Central memory CD8-positive, alpha-beta T cell (primary cell): ENCODE data around the gene TACR2.

Experiments used
- ATAC-seq: fragments of 150-1000 bp; cut with Tn5 transposase; replicated peaks from 2 replicates; pipeline ENCODE4 v1.10.0; 2022; ENCODE audit warnings: mild to moderate bottlenecking, moderate FRiP score, moderate number of reproducible peaks; ENCODE audit not compliant: poor library complexity, severe bottlenecking; ENCODE audit errors: extremely low read depth
- DNase-seq, 2 donors: peaks; one replicate each; pipeline ENCODE4 v3.0.0; 2021; ENCODE audit warnings: low spot score in 2 of 2
- H3K27ac Mint-ChIP-seq: one replicate; pipeline ENCODE4 v1.8.0; 2022; ENCODE audit warnings: low read depth, mild to moderate bottlenecking, moderate library complexity, mixed read lengths
- H3K27me3 Mint-ChIP-seq: one replicate; pipeline ENCODE4 v1.8.0; 2022; ENCODE audit warnings: mixed read lengths
- H3K36me3 Mint-ChIP-seq: one replicate; pipeline ENCODE4 v1.8.0; 2022; ENCODE audit warnings: mild to moderate bottlenecking, moderate library complexity, mixed read lengths; ENCODE audit not compliant: insufficient read depth
- H3K4me1 Mint-ChIP-seq: one replicate; pipeline ENCODE4 v1.8.0; 2022; ENCODE audit warnings: mixed read lengths
- H3K4me3 Mint-ChIP-seq: one replicate; pipeline ENCODE4 v1.8.0; 2022; ENCODE audit warnings: mild to moderate bottlenecking, moderate library complexity, mixed read lengths
- H3K9me3 Mint-ChIP-seq: one replicate; pipeline ENCODE4 v1.8.0; 2022; ENCODE audit warnings: mixed read lengths

Gene TACR2

DNA sequence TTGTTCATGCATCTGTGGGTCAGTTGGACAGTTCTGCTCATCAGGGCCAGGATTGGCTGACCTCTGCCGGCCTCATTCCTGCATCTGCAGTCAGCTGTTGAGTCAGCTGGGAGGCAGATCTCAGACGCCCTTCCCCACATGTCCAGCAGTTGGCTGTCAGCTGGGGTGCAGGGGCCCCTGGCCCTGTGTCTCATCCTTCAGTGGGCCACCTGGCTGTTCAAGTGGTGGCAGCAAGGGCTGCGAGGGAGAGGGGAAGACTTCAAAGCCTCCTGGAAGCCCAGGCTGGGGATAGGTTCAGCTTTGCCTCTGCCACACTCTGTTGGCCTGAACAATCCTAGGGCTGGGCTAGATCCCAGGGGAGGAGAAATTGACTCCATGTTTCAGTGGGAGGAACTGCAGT lies 33.2 kb downstream of the TACR2 start:
- peaks cover 50% of the 10 kb centered on the region for H3K36me3 Mint-ChIP-seq
- no peaks in the 10 kb centered on the region for H3K27me3 Mint-ChIP-seq
- DNase-seq (no peak), ATAC-seq (no peak)
- H3K27ac Mint-ChIP-seq, result no peak overlapping the region
- H3K9me3 Mint-ChIP-seq, result no peaks in the 10 kb centered on the region
- no peak overlapping the region for H3K4me3 Mint-ChIP-seq
- H3K4me1 Mint-ChIP-seq, result no peaks in the 10 kb centered on the region

DNA sequence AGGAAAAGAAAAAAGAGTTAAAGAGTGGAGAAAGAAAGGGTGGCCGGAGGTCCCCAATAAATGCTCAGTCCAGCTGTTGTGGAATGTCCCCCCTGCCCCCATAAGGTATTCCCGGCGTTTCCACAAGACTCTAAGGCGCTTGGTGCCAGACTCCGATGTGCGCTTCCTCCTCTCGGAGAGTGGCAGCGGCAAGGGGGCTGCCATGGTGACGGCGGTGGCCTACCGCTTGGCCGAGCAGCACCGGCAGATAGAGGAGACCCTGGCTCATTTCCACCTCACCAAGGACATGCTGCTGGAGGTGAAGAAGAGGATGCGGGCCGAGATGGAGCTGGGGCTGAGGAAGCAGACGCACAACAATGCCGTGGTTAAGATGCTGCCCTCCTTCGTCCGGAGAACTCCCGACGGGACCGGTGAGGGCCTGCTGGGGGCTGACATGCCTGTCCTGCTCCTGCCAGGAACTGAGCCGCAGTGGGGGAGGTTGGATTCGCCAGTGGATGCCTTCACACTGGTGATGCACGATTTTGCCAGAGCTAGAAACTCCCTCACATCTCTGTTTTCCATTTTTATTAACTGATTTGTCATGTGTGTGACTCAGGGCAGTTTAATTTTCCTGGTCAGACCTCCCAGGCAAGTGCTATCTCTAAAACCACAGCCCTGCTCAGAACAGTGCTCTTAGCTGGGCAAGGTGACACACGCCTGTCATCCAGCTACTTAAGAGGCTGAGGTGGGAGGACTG lies 34.2 kb downstream of the TACR2 start:
- ATAC-seq (no peak), DNase-seq (no peak)
- H3K36me3 Mint-ChIP-seq, result peaks cover 52% of the 10 kb centered on the region
- H3K27ac Mint-ChIP-seq, result no peak overlapping the region
- H3K4me3 Mint-ChIP-seq, result no peak overlapping the region
- no peaks in the 10 kb centered on the region for H3K27me3 Mint-ChIP-seq
- H3K9me3 Mint-ChIP-seq, result no peaks in the 10 kb centered on the region
- H3K4me1 Mint-ChIP-seq, result no peaks in the 10 kb centered on the region

DNA sequence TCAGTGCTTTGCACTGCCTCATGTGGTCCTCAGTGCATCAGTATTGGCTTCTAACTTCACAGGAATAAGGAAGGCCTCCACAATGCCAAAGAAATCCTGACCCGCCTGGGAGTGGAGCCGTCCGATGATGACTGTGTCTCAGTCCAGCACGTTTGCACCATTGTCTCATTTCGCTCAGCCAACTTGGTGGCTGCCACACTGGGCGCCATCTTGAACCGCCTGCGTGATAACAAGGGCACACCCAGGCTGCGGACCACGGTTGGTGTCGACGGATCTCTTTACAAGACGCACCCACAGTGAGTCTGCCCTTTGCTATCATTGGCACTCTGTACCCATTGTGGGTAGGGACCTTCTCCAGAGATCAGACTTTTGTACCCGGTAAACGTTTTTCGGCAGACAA lies 36.9 kb downstream of the TACR2 start:
- Mint-ChIP-seq H3K4me1 (no peaks in the 10 kb centered on the region), H3K27me3 (no peaks in the 10 kb centered on the region), H3K36me3 (peaks cover 42% of the 10 kb centered on the region), H3K9me3 (no peaks in the 10 kb centered on the region), H3K27ac (no peak overlapping the region), H3K4me3 (no peak overlapping the region)
- no peak for ATAC-seq
- no peak for DNase-seq

DNA sequence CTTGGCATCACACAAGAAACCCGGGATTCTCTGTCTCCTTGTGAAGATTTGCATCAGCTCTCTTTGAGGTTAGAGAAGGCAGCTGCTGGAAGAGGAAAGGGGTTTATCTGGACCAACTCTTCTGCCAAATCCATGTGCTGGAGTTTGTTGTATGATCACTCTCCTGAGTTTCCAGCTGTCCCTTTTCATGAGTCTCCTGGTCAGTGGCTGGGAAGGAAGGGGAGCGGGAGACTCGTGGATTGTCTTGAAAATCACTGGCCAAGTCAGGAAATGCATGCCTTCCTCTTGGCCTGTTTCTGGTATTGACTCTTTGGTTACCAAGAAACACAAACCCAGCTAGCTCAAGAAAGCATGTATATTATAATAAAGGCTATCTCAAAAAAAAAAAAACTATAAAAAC lies 38.8 kb downstream of the TACR2 start:
- Mint-ChIP-seq H3K36me3 (peaks cover 34% of the 10 kb centered on the region), H3K27ac (no peak overlapping the region), H3K4me3 (no peak overlapping the region), H3K27me3 (no peaks in the 10 kb centered on the region), H3K9me3 (no peaks in the 10 kb centered on the region), H3K4me1 (peaks cover 6% of the 10 kb centered on the region)
- no peak for ATAC-seq
- DNase-seq, result no peak

DNA sequence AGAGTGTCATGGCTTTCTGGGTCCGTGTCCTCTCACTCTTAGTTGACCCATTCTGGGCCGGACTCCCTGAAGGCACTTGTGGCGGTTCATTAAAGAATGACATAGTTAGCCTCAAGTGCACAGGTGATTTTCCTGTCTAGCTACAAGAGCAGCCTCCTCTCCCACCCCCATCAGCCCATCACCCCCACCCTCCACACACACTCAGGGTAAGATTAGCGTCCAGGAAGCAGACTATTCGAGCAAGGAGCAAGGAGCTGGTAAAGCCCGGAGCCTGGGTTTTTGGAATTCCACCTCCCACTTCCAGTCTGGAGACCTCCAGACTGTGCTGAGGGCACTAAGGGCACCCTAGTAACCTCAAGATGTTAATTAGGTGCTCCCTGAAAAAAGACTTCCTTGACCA lies 39.5 kb downstream of the TACR2 start:
- no peak overlapping the region for H3K27ac Mint-ChIP-seq
- no peaks in the 10 kb centered on the region for H3K9me3 Mint-ChIP-seq
- DNase-seq, result no peak
- no peak for ATAC-seq
- H3K27me3 Mint-ChIP-seq, result no peaks in the 10 kb centered on the region
- peaks cover 6% of the 10 kb centered on the region for H3K4me1 Mint-ChIP-seq
- peaks cover 35% of the 10 kb centered on the region for H3K36me3 Mint-ChIP-seq
- H3K4me3 Mint-ChIP-seq, result no peak overlapping the region

DNA sequence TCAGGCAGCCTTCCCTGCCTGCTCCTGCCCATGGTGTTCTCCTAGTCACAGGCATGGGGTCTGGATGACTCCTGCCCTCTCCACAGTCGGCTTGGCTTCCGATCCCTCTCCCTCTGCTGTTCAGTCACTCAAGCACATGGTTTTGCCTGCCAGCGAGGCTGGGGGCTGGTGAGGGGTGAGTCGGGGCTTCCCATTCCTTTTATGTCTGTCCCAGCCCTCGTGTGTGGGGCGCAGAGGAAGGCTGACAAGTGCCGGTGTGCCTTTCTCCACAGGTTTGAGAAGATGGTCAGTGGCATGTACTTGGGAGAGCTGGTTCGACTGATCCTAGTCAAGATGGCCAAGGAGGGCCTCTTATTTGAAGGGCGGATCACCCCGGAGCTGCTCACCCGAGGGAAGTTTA lies 40.1 kb downstream of the TACR2 start:
- Mint-ChIP-seq H3K4me3 (no peak overlapping the region), H3K36me3 (peaks cover 38% of the 10 kb centered on the region), H3K27ac (no peak overlapping the region), H3K9me3 (no peaks in the 10 kb centered on the region), H3K4me1 (peaks cover 6% of the 10 kb centered on the region), H3K27me3 (no peaks in the 10 kb centered on the region)
- DNase-seq, result no peak
- ATAC-seq, result no peak

DNA sequence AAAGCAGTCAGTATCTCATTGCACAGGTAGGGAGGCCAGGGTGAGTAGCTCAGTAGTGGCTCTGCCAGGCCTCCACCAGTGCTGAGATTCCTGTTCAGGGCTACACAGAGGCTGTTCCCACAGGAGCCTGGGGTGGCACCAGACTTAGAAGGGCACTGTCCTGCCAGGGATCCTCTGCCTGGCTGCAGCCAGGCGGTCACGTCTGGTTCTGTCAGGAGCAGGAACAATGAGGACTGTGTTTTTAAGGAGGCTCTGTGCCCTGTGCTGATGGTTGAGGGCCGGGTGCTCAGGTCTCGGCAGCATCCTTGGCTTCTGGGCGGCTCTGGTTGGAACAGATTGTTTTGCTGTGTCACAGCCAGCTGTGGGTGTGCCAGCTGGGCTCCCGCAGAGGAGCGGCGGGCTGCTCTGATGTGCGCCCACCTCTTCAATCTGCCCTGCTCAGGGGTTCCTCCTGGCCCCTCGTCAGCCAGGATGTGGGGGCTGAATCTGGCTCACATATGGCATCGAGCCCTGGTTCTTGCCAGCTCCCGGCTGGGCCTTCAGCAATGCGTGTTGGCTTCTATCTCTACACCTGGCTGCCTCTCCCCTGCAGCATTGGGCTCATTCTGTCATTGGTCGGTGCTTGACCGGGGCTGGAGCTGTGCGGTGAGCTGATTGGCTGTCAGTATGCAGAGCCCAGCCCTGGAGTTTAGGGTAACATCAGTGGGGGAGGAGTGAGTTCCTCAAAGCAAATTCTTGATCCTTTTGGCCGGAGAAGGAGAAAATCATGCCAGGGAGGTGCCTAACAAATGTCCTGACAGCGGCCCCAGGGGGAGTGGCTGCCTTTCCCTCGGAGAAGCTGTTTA lies 41.2 kb downstream of the TACR2 start:
- Mint-ChIP-seq H3K27me3 (no peaks in the 10 kb centered on the region), H3K36me3 (peaks cover 35% of the 10 kb centered on the region), H3K9me3 (no peaks in the 10 kb centered on the region), H3K4me1 (peaks cover 6% of the 10 kb centered on the region), H3K4me3 (no peak overlapping the region), H3K27ac (no peak overlapping the region)
- no peak for ATAC-seq
- no peak for DNase-seq

DNA sequence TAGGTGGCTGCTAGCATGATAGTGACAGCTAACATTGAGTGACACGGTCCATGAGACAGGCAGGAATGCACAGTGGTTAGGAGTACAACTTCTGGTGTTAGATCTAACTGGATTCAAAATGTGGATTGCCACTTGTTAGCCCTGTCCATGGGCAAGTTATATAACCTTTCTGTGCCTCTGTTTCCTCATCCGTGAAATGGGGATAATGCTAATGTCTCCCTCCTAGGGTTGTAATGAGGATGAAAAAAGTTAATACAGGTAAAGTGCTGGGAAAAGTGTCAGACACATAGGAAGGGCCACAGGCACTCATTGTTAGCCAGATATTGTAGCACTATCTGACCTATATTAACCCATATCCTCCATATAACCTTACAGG lies 41.8 kb downstream of the TACR2 start:
- no peaks in the 10 kb centered on the region for H3K27me3 Mint-ChIP-seq
- peak overlapping the region; percentile 90 for H3K27ac Mint-ChIP-seq
- no peak overlapping the region for H3K4me3 Mint-ChIP-seq

DNA sequence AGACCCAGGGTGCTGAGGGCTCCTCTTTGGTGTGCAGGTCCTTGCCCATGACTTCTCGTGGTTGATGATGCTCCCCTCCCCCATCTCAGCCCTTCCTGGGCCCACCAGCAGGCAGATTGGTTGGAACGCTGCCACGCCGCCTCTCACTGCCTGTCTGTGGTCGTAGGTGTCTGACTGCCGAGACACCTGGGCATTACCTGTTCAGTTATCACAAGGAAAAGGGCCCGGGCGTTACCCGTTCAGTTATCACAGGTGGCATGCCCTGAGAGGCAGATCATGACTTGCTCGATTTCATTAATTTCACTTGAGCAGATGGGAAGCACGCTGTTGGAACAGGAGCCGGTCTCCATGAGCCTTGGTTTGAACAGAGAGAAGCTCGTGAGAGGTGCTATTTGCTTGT lies 42.5 kb downstream of the TACR2 start:
- peaks cover 36% of the 10 kb centered on the region for H3K36me3 Mint-ChIP-seq
- H3K4me3 Mint-ChIP-seq, result no peak overlapping the region
- H3K9me3 Mint-ChIP-seq, result no peaks in the 10 kb centered on the region
- DNase-seq (no peak), ATAC-seq (no peak)
- H3K27ac Mint-ChIP-seq, result peak overlapping the region; percentile 90
- H3K4me1 Mint-ChIP-seq, result peaks cover 6% of the 10 kb centered on the region
- H3K27me3 Mint-ChIP-seq, result no peaks in the 10 kb centered on the region

More for the DNA sequence above, 41.8 kb downstream of the TACR2 start:
- peaks cover 36% of the 10 kb centered on the region for H3K36me3 Mint-ChIP-seq
- DNase-seq, result no peak
- no peaks in the 10 kb centered on the region for H3K9me3 Mint-ChIP-seq
- no peak for ATAC-seq
- peaks cover 6% of the 10 kb centered on the region for H3K4me1 Mint-ChIP-seq

DNA sequence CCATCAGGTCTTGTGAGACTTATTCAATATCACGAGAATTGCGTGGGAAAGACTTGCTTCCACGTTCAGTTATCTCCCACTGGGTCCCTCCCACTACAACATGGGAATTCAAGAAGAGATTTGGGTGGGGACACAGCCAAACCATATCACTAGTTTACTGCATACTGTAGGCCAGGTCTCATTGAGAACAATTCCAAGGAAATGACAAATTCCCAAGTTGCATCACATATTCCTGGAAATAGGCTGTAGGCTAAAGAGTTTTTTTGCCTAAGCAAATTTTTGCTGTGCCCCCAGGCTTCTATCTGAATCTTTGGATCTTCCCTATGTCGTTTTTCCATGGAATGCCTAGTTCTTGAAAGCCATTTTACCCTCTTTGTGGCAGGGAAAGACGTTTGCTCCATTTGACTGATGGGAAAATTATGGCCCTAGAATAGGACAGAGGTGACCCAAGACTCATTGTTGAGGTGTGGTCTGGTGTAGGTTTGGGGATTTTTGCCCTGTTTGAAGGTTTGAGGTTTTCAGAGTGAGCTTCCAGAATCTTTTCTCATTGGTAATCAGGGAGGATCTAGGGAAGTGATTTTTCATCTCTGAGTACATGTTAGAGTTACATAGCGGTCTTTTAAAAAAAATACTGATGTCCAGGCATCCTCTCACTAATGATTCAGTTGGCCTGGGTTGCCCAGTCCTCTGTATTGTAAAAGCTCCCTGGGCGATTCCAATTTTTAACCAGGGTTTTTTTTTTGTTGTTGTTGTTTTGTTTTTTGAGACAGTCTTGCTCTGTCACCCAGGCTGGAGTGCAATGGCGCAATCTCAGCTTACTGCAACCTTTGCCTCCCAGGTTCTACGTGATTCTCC lies 44.4 kb downstream of the TACR2 start:
- Mint-ChIP-seq H3K36me3 (peaks cover 34% of the 10 kb centered on the region), H3K27me3 (no peaks in the 10 kb centered on the region), H3K4me1 (peaks cover 6% of the 10 kb centered on the region), H3K4me3 (no peak overlapping the region), H3K27ac (no peak overlapping the region), H3K9me3 (no peaks in the 10 kb centered on the region)
- ATAC-seq (no peak), DNase-seq (no peak)

DNA sequence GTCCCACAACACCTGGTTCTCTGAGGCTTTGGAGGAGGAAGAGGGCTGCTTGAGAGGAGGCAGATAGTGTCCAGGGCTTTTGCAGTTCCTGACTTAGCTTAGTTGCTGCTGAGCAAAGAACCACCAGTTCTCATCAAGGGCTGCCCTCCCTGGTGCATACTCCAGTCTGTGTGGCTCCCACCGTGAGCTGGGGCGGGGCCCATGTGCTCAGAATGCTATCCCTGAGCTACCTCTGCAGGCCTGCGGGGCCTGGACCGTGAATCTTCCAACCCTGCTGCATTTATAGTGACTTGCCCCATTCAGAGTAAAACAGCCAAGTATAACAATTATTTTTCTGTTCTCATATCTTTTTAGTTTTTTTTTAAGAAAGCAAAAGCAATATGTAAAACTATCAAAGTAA lies 49.2 kb downstream of the TACR2 start:
- ATAC-seq (no peak), DNase-seq (no peak)
- H3K9me3 Mint-ChIP-seq, result no peaks in the 10 kb centered on the region
- H3K36me3 Mint-ChIP-seq, result peaks cover 52% of the 10 kb centered on the region
- H3K4me1 Mint-ChIP-seq, result peaks cover 6% of the 10 kb centered on the region
- no peaks in the 10 kb centered on the region for H3K27me3 Mint-ChIP-seq
- H3K4me3 Mint-ChIP-seq, result no peak overlapping the region
- H3K27ac Mint-ChIP-seq, result no peak overlapping the region

DNA sequence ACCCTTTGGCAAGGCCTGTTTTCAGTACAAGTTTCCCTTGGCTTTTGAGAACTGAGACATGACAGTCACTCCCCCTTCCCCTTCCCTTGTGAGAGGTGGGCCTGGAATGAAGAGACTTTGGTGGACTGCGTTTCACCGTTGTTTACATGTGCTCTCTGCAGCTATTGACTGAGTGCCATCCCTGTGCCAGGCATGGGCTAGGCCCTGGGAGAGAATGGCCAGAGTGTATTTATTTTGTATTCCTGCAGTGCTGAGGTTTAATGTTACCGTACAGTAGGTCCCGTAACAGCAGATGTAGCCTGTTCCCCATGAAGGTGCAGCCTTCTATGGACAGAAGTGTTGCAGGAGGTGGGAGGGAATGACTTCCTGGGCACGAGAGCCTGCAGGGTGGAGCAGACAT lies 50.0 kb downstream of the TACR2 start:
- Mint-ChIP-seq H3K27ac (no peak overlapping the region), H3K36me3 (peaks cover 46% of the 10 kb centered on the region), H3K27me3 (no peaks in the 10 kb centered on the region), H3K4me1 (peaks cover 7% of the 10 kb centered on the region), H3K4me3 (no peak overlapping the region), H3K9me3 (no peaks in the 10 kb centered on the region)
- DNase-seq (no peak), ATAC-seq (no peak)
